K562 (cell line): ENCODE data around the gene STON1. TPM values are rescaled to one million over a fixed set of nuclear protein-coding genes. Genes with fewer than 3 reads are reported as not detected.

ENCODE experiments used
- CBFB ChIP-seq: sonication (generic); formaldehyde crosslinking; IDR thresholded peaks from 2 replicates; pipeline ENCODE4 v1.4.0; 2020; ENCODE audit warnings: mild to moderate bottlenecking, missing genetic modification reagents
- ZBTB12 ChIP-seq: fragments of 250-450 bp; sonication (Bioruptor Pico); IDR thresholded peaks from 2 replicates; pipeline ENCODE4 v1.4.0; 2020
- ZSCAN32 ChIP-seq: fragments of 450-650 bp; formaldehyde crosslinking; IDR thresholded peaks from 2 replicates; pipeline ENCODE4 v1.4.0; 2020; ENCODE audit warnings: mild to moderate bottlenecking, moderate library complexity
- polyA plus RNA-seq, 8 experiments: library from polyadenylated mRNA; depleted of rRNA in 4 of 8; stranded (reverse) in 5 of 8; unstranded in 3 of 8; fragments of >200 nt; fragmentation: Nextera tagmentation in 2 of 8; fragmentation: Illumina TruSeq in 1 of 8; extraction: Ambion mirVana in 2 of 8; extraction: Trizol in 1 of 8; gene quantifications; 2 replicates each; pipeline versions ENCODE4 v1.2.1 to v1.2.3, GENCODE V29; 2011 to 2014; ENCODE audit warnings: inconsistent platforms in 1 of 8, missing spikeins in 1 of 8
- total RNA-seq, 7 experiments: library from RNA; depleted of rRNA in 6 of 7; stranded (reverse); fragments of >200 nt in 6 of 7; fragmentation: Illumina TruSeq in 2 of 7; extraction: Trizol in 2 of 7; gene quantifications; 2 replicates each; pipeline versions ENCODE4 v1.2.1 to v1.2.3, GENCODE V29; 2011 to 2021; ENCODE audit warnings: low replicate concordance in 1 of 7
- TF ChIP-seq, protein P1 (sequence below): sonication (generic); formaldehyde crosslinking; IDR thresholded peaks from 2 replicates; pipeline ENCODE4 v1.8.0; 2023; ENCODE audit warnings: missing genetic modification reagents, mild to moderate bottlenecking, borderline replicate concordance

Gene STON1
- total and polyA plus RNA-seq, 9 of the 15 experiments (the other 6 are each of a cell fraction or from before 2014, with no cell fraction given), result 0.07 to 1.2 (median 0.55) TPM

DNA sequence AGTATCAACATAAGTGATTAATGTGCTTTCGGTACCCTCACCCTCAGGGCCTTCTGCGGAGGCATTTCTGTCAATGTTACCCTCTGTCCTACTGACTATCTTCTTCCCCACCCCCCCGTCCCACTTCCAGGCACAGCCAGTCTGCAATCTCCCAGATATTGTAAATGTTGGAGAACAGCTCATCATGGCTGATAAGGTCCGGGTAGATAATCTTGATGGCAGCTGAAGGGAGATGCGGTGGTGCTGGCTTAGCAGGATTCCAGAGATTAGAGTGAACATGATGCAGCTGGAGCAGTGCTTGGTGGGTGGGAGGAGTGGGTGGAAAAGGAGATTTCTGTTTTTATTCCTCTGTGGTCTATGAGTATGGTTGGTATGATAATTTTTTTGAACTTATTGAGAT is 103.2 kb downstream of the STON1 start (continued):
- TF ChIP-seq ZBTB12 (CRISPR knock-in tag), result no peak
- TF ChIP-seq, protein P1, sequence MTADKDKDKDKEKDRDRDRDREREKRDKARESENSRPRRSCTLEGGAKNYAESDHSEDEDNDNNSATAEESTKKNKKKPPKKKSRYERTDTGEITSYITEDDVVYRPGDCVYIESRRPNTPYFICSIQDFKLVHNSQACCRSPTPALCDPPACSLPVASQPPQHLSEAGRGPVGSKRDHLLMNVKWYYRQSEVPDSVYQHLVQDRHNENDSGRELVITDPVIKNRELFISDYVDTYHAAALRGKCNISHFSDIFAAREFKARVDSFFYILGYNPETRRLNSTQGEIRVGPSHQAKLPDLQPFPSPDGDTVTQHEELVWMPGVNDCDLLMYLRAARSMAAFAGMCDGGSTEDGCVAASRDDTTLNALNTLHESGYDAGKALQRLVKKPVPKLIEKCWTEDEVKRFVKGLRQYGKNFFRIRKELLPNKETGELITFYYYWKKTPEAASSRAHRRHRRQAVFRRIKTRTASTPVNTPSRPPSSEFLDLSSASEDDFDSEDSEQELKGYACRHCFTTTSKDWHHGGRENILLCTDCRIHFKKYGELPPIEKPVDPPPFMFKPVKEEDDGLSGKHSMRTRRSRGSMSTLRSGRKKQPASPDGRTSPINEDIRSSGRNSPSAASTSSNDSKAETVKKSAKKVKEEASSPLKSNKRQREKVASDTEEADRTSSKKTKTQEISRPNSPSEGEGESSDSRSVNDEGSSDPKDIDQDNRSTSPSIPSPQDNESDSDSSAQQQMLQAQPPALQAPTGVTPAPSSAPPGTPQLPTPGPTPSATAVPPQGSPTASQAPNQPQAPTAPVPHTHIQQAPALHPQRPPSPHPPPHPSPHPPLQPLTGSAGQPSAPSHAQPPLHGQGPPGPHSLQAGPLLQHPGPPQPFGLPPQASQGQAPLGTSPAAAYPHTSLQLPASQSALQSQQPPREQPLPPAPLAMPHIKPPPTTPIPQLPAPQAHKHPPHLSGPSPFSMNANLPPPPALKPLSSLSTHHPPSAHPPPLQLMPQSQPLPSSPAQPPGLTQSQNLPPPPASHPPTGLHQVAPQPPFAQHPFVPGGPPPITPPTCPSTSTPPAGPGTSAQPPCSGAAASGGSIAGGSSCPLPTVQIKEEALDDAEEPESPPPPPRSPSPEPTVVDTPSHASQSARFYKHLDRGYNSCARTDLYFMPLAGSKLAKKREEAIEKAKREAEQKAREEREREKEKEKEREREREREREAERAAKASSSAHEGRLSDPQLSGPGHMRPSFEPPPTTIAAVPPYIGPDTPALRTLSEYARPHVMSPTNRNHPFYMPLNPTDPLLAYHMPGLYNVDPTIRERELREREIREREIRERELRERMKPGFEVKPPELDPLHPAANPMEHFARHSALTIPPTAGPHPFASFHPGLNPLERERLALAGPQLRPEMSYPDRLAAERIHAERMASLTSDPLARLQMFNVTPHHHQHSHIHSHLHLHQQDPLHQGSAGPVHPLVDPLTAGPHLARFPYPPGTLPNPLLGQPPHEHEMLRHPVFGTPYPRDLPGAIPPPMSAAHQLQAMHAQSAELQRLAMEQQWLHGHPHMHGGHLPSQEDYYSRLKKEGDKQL (CRISPR knock-in tag), result no peak
- TF ChIP-seq CBFB, result no peak
- no peak for TF ChIP-seq ZSCAN32 (CRISPR knock-in tag)
